ENCODE data around the gene USP20. TPM values are rescaled to one million over a fixed set of nuclear protein-coding genes. Genes with fewer than 3 reads are reported as not detected.

USP20 gene
- total RNA-seq, 1 donor from 2014 or later = 15.7 TPM

Other genes starting within 250 kb of the USP20 start
- not detected in 2 replicates for gene C9orf50, start 214.4 kb upstream of the USP20 start, total RNA-seq
- 52.6 and 57.2 TPM in 2 replicates for gene NTMT1, start 209.3 kb upstream of the USP20 start, total RNA-seq
- gene ASB6, start 193.3 kb upstream of the USP20 start, total RNA-seq = 27.0 and 32.0 TPM in 2 replicates
- 0.27 TPM in 1 of 2 replicates, not detected in the other for gene PRRX2, start 169.8 kb upstream of the USP20 start, total RNA-seq
- 37.9 and 39.5 TPM in 2 replicates for gene PTGES, start 82.4 kb upstream of the USP20 start, total RNA-seq
- 32.8 and 39.5 TPM in 2 replicates for gene TOR1B, start 32.3 kb upstream of the USP20 start, total RNA-seq
- gene TOR1A, start 11.3 kb upstream of the USP20 start, total RNA-seq = 52.4 and 79.6 TPM in 2 replicates
- gene C9orf78, start 183 bp upstream of the USP20 start, total RNA-seq = 50.9 and 77.3 TPM in 2 replicates
- 12.1 and 18.5 TPM in 2 replicates for gene FNBP1, start 207.7 kb downstream of the USP20 start, total RNA-seq
- gene GPR107, start 218.4 kb downstream of the USP20 start, total RNA-seq = 29.4 and 33.5 TPM in 2 replicates

Data from kidney epithelial cell (primary cell).